Activated CD8-positive, alpha-beta memory T cell treated with anti-CD3 and anti-CD28 coated beads, Interleukin-2, amount 10 ng/mL, durations not matched to agents 7 days and 5 days (primary cell): ENCODE results near the gene DUOX2. TPM values are rescaled to one million over a fixed set of nuclear protein-coding genes. Genes with fewer than 3 reads are reported as not detected.
"Not testable (repeated sequence)": the region's sequence is repeated elsewhere in the genome, so short reads cannot be mapped to it uniquely, and the experiment has no call there.

Experiments
- ATAC-seq: fragments of 150-1000 bp; cut with Tn5 transposase; one replicate; pipeline ENCODE4 v1.10.0; 2021; ENCODE audit warnings: moderate library complexity
- CTCF ChIA-PET: fragments of 350-600 bp; sonication (Branson Sonifier 250); formaldehyde crosslinking; loops from one replicate; lab custom pipeline; 2021; ENCODE audit warnings: antibody characterized with exemption; lab: Charles Lee
- DNase-seq: peaks from one replicate; pipeline ENCODE4 v3.0.0-alpha.2; 2020
- H3K27ac Mint-ChIP-seq: one replicate; pipeline ENCODE4 v1.8.0; 2021; ENCODE audit warnings: mild to moderate bottlenecking, mixed read lengths
- H3K27me3 Mint-ChIP-seq: one replicate; pipeline ENCODE4 v1.8.0; 2021; ENCODE audit warnings: mixed read lengths
- H3K36me3 Mint-ChIP-seq: one replicate; pipeline ENCODE4 v1.8.0; 2021; ENCODE audit warnings: mild to moderate bottlenecking, mixed read lengths
- H3K4me1 Mint-ChIP-seq: one replicate; pipeline ENCODE4 v1.8.0; 2021; ENCODE audit warnings: mixed read lengths
- H3K4me3 Mint-ChIP-seq: one replicate; pipeline ENCODE4 v1.8.0; 2021; ENCODE audit warnings: mild to moderate bottlenecking, moderate library complexity, mixed read lengths
- H3K9me3 Mint-ChIP-seq: one replicate; pipeline ENCODE4 v1.8.0; 2022; ENCODE audit warnings: low read depth, mixed read lengths
- total RNA-seq, 2 experiments: library from RNA; stranded (reverse); gene quantifications; one replicate each; pipeline ENCODE4 v1.2.3, GENCODE V29; 2021

Gene DUOX2
- total RNA-seq, 2 experiments from 2014 or later: not detected

- DNase-seq (no peak), ATAC-seq (no peak)
- H3K4me1 Mint-ChIP-seq: peaks cover 32% of the 10 kb centered on the region
- no peak overlapping the region for H3K4me3 Mint-ChIP-seq
- no peak overlapping the region for H3K27ac Mint-ChIP-seq
- no peaks in the 10 kb centered on the region for H3K9me3 Mint-ChIP-seq
- no peaks in the 10 kb centered on the region for H3K36me3 Mint-ChIP-seq
- CTCF ChIA-PET: interaction anchor here (0.9 kb wide), 1 partner anchor 260 kb away, joined by 3 read pairs; no protein-coding TSS in a partner anchor
- H3K27me3 Mint-ChIP-seq: peaks cover 87% of the 10 kb centered on the region
Observed at GRCh38 chr15:45113380-45113990, 487 bp downstream of the DUOX2 start.

DNA sequence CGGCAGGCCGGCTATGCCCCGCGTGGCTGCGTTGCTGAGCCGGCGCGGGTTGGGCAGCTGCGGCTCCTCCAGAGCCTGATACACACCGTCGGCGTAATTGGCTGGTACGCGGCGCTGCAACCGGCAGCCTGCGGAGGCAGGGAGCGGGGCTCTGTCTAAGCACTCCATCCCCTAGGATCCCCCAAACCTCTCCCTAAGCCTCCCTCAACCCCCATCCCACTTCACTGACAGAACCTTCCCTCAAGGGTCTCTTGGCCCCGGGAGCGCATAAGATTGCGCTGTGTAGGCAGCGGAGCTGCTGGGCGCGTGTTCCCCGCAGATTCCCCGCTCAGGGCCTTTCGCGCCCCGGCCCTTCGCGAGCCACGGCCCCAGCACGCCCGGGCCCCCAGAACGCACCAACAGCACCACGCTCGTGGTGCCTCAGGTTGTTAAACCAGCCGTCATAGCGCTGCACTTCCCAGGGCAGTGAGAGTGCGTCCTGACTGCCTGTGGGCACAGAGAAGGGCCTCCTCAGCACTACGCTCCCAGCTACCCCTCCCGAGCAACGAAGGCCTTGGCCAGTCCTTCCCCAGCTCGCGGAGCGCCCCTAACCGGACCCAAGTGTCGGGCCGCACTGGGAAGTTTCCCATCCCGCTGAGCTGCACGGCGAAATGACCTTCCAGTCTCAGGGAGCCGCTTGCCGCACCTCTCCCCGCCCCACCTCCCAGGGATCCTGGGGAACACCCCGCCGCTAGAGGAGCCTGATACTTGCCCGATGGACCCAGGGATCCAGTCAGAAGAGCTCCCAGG lies 1.2 kb downstream of the DUOX2 start:
- H3K27me3 Mint-ChIP-seq: peaks cover 80% of the 10 kb centered on the region
- CTCF ChIA-PET: interaction anchor here (0.9 kb wide), 1 partner anchor 259 kb away, joined by 3 read pairs; no protein-coding TSS in a partner anchor
- no peaks in the 10 kb centered on the region for H3K9me3 Mint-ChIP-seq
- ATAC-seq (no peak), DNase-seq (no peak)
- peaks cover 27% of the 10 kb centered on the region for H3K4me1 Mint-ChIP-seq
- no peak overlapping the region for H3K27ac Mint-ChIP-seq
- H3K4me3 Mint-ChIP-seq: peak overlapping the region; percentile 8
- H3K36me3 Mint-ChIP-seq: no peaks in the 10 kb centered on the region

DNA sequence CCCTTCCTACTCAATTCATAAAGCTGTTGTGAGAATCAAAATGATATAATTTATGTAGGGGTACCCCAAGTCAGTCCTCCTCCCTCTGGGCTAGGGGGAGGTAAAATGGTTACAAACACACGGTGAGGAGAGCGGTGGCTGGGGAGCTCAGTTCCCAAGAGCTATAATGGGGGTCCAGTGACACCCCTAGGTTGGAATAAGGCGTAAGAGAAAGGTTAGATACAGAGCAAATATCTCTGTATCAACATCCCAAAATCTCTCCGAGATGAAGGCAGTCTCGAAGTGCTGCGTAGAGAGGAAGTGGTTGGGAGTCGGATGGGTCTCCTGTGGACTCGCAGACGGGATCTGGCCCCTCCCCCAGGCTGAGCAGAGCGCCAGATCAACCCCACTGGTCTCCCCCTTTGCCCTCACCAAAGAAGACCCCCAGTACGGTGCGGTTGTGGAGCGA lies 1.8 kb downstream of the DUOX2 start:
- no peak overlapping the region for H3K27ac Mint-ChIP-seq
- CTCF ChIA-PET: no interaction called here
- H3K4me1 Mint-ChIP-seq: peaks cover 21% of the 10 kb centered on the region
- no peak for ATAC-seq
- no peaks in the 10 kb centered on the region for H3K36me3 Mint-ChIP-seq
- no peaks in the 10 kb centered on the region for H3K9me3 Mint-ChIP-seq
- peak overlapping the region; percentile 8 for H3K4me3 Mint-ChIP-seq
- no peak for DNase-seq
- peaks cover 74% of the 10 kb centered on the region for H3K27me3 Mint-ChIP-seq

GRCh38 chr15:45111390-45112142 lies 2.4 kb downstream of the DUOX2 start:
- no peak overlapping the region for H3K4me3 Mint-ChIP-seq
- CTCF ChIA-PET: no interaction called here
- ATAC-seq (no peak), DNase-seq (no peak)
- no peaks in the 10 kb centered on the region for H3K36me3 Mint-ChIP-seq
- H3K27me3 Mint-ChIP-seq: peaks cover 68% of the 10 kb centered on the region
- no peaks in the 10 kb centered on the region for H3K9me3 Mint-ChIP-seq
- peaks cover 18% of the 10 kb centered on the region for H3K4me1 Mint-ChIP-seq
- H3K27ac Mint-ChIP-seq: no peak overlapping the region

GRCh38 chr15:45110256-45110820 lies 3.6 kb downstream of the DUOX2 start:
- ATAC-seq (no peak), DNase-seq (no peak)
- peaks cover 13% of the 10 kb centered on the region for H3K4me1 Mint-ChIP-seq
- H3K27ac Mint-ChIP-seq: no peak overlapping the region
- peaks cover 56% of the 10 kb centered on the region for H3K27me3 Mint-ChIP-seq
- no peak overlapping the region for H3K4me3 Mint-ChIP-seq
- no peaks in the 10 kb centered on the region for H3K9me3 Mint-ChIP-seq
- CTCF ChIA-PET: interaction anchor here (2.0 kb wide), 1 partner anchor 8 kb away, joined by 6 read pairs; no protein-coding TSS in a partner anchor
- no peaks in the 10 kb centered on the region for H3K36me3 Mint-ChIP-seq

GRCh38 chr15:45107941-45108630 lies 5.9 kb downstream of the DUOX2 start:
- CTCF ChIA-PET: interaction anchor here (0.7 to 3.4 kb wide), 3 partner anchors 10 to 140 kb away, joined by 3 to 12 read pairs (median 3); no protein-coding TSS in a partner anchor
- Mint-ChIP-seq H3K27ac (no peak overlapping the region), H3K36me3 (no peaks in the 10 kb centered on the region), H3K27me3 (peaks cover 41% of the 10 kb centered on the region), H3K9me3 (no peaks in the 10 kb centered on the region), H3K4me1 (peaks cover 8% of the 10 kb centered on the region), H3K4me3 (no peak overlapping the region)
- DNase-seq (no peak), ATAC-seq (no peak)

DNA sequence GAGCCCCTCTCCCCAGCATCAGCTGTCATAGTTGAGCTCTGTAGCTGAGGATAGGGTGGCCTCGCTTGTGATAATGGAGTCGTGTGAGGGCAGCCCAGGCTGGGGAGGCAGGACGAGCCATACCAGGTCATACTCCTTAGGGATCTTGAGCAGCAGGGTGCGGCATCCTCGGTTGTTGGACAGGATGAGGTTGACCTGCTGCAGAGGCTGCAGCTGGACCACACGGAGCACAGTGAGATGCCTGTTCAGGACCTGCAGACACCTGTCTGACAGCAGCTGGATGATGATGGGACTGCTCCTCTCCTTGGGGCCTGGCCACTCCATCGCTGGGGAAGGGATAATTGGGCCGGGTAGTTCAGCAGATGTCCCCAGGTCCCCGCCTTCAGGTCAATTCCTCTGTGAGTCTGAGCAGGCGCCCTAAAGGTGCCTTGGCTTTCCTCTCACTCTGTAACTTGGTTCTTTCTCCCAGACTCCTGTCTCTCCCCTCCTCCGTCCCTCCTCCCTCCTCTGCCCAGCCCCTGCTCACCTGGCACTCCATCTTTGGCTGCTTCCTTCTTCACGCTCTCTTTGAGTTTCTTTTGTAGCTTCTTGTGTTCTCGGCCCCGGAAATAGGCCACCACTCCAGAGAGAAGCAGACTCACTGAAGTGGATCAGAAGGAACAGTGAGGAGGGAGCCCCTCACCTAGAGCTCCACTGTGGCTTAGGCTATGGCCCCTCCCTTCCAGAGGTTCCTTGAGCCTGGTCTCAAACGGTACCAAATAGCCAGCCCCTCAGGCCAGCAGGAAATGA lies 7.8 kb downstream of the DUOX2 start:
- no peak for ATAC-seq
- no peak overlapping the region for H3K27ac Mint-ChIP-seq
- no peak overlapping the region for H3K4me3 Mint-ChIP-seq
- no peaks in the 10 kb centered on the region for H3K36me3 Mint-ChIP-seq
- H3K4me1 Mint-ChIP-seq: no peaks in the 10 kb centered on the region
- DNase-seq: no peak
- no peaks in the 10 kb centered on the region for H3K9me3 Mint-ChIP-seq
- CTCF ChIA-PET: interaction anchor here (3.4 kb wide), 1 partner anchor 12 kb away, joined by 12 read pairs; no protein-coding TSS in a partner anchor
- H3K27me3 Mint-ChIP-seq: peaks cover 27% of the 10 kb centered on the region

- H3K4me3 Mint-ChIP-seq: no peak overlapping the region
- no peaks in the 10 kb centered on the region for H3K36me3 Mint-ChIP-seq
- peaks cover 25% of the 10 kb centered on the region for H3K27me3 Mint-ChIP-seq
- no peaks in the 10 kb centered on the region for H3K4me1 Mint-ChIP-seq
- CTCF ChIA-PET: interaction anchor here (3.4 kb wide), 1 partner anchor 12 kb away, joined by 12 read pairs; no protein-coding TSS in a partner anchor
- no peaks in the 10 kb centered on the region for H3K9me3 Mint-ChIP-seq
- H3K27ac Mint-ChIP-seq: no peak overlapping the region
- no peak for DNase-seq
- ATAC-seq: no peak
Observed at GRCh38 chr15:45105586-45105985, 8.4 kb downstream of the DUOX2 start.

DNA sequence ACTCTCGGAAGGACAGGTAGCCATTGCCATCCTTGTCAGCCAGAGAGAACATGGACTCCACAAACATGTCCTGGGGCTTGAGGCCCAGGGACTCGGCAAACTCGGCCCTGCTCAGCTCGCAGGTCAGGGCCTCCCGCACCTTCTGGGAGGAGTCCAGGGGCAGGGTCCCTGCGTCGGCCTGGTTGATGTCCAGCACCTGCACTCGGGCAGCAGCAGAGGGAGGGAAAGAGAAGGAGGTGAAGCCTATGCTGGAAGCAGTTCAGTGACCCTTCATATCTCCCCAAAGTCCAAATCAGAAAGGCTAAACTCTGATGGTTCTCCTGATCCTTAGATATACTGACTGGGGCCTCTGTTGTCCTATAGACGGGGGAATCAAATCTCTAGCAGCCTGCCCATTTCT lies 9.8 kb downstream of the DUOX2 start:
- H3K36me3 Mint-ChIP-seq, H3K4me1 Mint-ChIP-seq, DNase-seq, H3K27ac Mint-ChIP-seq, ATAC-seq, CTCF ChIA-PET, H3K9me3 Mint-ChIP-seq, H3K4me3 Mint-ChIP-seq: not testable (repeated sequence)
- peaks cover 12% of the 10 kb centered on the region for H3K27me3 Mint-ChIP-seq

- CTCF ChIA-PET: no interaction called here
- Mint-ChIP-seq H3K36me3 (no peaks in the 10 kb centered on the region), H3K4me3 (no peak overlapping the region)
Observed at GRCh38 chr15:45102226-45102625, 11.7 kb downstream of the DUOX2 start.

DNA sequence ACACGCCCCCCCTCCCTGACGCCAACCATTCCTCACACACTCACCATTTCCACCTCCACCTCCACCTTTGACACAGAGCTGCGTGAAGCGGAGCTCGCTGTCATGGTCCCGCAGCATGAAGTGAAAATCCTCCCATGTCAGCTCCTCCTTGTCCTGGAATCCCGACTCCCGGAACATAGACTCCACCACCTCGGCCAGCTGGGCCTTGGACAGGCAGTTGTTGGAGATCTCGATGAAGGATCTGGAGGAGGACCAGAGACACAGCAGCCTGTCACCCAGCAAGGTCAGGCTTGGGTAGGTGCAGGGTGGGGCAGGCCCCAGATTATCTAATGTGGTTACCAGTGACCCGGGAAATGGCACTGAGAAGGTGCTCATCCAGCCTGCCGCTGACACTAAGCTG lies 12.2 kb downstream of the DUOX2 start:
- ATAC-seq: no peak
- Mint-ChIP-seq H3K27ac (no peak overlapping the region), H3K36me3 (no peaks in the 10 kb centered on the region), H3K4me3 (no peak overlapping the region), H3K9me3 (no peaks in the 10 kb centered on the region), H3K4me1 (no peaks in the 10 kb centered on the region), H3K27me3 (peaks cover 8% of the 10 kb centered on the region)
- CTCF ChIA-PET: no interaction called here
- no peak for DNase-seq

More at GRCh38 chr15:45102226-45102625, 11.7 kb downstream of the DUOX2 start:
- no peak for DNase-seq
- Mint-ChIP-seq H3K4me1 (no peaks in the 10 kb centered on the region), H3K27ac (no peak overlapping the region), H3K9me3 (no peaks in the 10 kb centered on the region), H3K27me3 (peaks cover 8% of the 10 kb centered on the region)
- no peak for ATAC-seq
